ENCODE results near the gene CFAP68.

CFAP68 gene

DNA sequence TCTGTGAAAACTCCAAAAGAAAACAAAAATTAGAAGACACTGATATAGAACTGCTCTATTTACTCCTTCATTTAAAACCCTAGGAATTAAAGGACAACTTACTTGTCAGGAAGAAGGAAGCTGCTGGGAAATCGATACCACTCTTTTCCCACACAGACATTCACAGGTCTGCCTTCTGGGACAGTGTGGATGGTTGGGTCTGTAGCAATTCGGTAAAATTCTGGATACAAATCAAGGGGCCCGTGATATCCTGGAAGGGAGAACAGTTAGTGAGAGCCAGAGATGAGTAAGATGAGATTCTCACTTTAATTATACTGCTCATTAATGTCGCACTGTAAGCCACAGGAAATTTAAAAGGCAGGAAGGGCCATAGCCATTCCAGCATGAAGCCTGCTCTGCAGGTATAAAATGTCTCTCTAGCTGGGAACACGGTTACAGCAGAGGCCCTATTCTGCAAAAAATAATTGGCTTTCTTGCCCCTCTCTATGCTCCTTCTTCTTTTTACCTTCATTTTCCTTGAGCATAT is 41.9 kb upstream of the CFAP68 start:
- TF ChIP-seq, protein P1, sequence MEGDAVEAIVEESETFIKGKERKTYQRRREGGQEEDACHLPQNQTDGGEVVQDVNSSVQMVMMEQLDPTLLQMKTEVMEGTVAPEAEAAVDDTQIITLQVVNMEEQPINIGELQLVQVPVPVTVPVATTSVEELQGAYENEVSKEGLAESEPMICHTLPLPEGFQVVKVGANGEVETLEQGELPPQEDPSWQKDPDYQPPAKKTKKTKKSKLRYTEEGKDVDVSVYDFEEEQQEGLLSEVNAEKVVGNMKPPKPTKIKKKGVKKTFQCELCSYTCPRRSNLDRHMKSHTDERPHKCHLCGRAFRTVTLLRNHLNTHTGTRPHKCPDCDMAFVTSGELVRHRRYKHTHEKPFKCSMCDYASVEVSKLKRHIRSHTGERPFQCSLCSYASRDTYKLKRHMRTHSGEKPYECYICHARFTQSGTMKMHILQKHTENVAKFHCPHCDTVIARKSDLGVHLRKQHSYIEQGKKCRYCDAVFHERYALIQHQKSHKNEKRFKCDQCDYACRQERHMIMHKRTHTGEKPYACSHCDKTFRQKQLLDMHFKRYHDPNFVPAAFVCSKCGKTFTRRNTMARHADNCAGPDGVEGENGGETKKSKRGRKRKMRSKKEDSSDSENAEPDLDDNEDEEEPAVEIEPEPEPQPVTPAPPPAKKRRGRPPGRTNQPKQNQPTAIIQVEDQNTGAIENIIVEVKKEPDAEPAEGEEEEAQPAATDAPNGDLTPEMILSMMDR (IDR thresholded peaks at IDR 0.05; ENCODE audit: low read depth, low read length): no peak
- no peak overlapping the region for H3K4me3 ChIP-seq (replicated peaks in 1 of 2; ENCODE audit: low read depth in 2 of 2, low read length in 2 of 2)
- DNase-seq (ENCODE audit: low read depth in 2 of 2): no peak

DNA sequence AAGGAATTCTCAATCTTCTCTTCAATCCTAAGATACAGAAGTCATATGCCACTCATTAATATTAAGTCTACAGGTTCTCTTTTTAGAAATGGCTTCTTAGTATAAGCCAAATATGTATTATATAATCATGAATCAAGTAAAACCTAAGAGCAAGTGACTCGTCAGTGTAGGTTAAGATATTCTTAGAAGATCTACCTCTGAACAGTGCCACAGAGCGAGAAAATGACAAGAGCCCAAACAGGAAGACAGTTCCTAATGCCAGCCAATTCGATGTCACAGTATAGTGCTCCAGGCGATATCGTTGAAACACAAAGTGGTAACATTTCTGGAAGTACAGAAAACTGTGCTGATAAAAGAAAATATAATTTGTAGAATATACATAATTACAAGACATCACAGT is 41.3 kb upstream of the CFAP68 start:
- DNase-seq (ENCODE audit: low read depth in 2 of 2): no peak
- TF ChIP-seq, protein P1 (IDR thresholded peaks at IDR 0.05; ENCODE audit: low read depth, low read length): no peak
- no peak overlapping the region for H3K4me3 ChIP-seq (replicated peaks in 1 of 2; ENCODE audit: low read depth in 2 of 2, low read length in 2 of 2)

DNA sequence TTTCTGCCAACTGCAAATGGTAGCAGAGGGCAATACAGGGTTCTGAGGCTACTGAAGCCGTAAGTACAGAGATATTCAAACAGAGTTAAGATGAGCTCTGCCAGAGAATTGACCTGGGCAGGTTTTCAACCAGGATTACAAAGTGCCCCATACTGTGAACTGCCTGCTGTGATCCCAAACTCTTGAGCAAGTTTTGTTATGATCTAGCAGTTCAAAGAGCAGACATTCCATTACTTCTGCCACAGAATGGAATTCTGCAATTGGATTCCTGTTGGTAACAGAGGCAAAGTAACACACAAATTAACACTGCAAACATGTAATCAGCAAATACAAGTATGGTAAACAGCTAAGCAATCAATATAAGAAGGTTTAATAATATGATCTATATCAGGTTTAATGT is 39.2 kb upstream of the CFAP68 start:
- DNase-seq (ENCODE audit: low read depth in 2 of 2): peak in 1 of 2 donors; percentile 26
- TF ChIP-seq, protein P1 (IDR thresholded peaks at IDR 0.05; ENCODE audit: low read depth, low read length): no peak
- no peak overlapping the region for H3K4me3 ChIP-seq (replicated peaks in 1 of 2; ENCODE audit: low read depth in 2 of 2, low read length in 2 of 2)

DNA sequence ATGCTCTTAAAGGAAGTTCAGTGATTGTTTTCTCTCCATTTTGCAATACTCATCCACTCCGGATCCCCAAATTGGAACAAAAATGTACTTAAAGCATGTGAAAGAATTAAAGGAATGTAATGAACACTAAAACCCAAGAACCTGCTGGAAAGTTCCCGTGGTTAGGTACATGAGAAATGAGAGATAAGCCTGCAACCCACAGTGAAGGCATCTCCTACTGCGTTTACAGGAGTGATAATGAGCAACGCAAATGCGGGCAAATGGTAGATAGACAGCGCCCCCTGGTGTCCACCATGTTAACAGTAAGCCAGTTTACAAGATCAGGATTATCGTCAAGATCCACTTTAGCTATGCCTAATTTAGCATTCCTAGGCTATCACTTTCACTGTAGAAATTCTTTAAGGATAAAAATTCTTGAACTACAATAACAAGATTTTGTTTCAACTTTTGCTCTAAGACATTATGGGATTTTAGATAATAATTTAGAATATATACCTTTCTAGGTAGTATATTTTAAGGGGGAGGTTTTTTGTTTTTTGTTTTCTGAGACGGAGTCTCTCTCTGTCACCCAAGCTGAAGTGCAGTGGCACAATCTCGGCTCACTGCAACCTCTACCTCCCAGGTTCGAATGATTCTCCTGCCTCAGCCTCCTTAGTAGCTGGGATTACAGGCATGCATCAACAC is 37.8 kb upstream of the CFAP68 start:
- H3K4me3 ChIP-seq (replicated peaks in 1 of 2; ENCODE audit: low read depth in 2 of 2, low read length in 2 of 2): no peak overlapping the region
- peak; percentile 90 to 91 for DNase-seq (ENCODE audit: low read depth in 2 of 2)
- TF ChIP-seq, protein P1 (IDR thresholded peaks at IDR 0.05; ENCODE audit: low read depth, low read length): peak; percentile 72

DNA sequence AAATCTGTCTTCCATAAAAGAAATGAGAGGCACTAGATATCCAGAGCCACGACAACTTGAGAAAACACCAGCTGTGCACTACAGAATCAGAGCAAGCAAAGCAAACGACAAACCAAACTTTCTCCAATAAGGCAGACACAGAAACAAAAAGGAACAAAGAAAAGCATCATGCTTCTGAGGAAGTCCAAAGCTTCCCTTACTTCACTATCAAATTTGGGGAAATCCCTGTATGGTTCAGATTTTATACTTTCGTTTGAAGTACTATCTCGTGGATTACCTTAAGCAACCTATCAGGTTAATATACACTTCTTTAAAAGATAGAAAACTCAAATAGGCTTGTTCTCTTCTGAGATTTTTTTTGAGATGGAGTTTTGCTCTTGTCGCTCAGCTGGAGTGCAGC is 35.7 kb upstream of the CFAP68 start:
- TF ChIP-seq, protein P1 (IDR thresholded peaks at IDR 0.05; ENCODE audit: low read depth, low read length): no peak
- H3K4me3 ChIP-seq (replicated peaks in 1 of 2; ENCODE audit: low read depth in 2 of 2, low read length in 2 of 2): no peak overlapping the region
- no peak for DNase-seq (ENCODE audit: low read depth in 2 of 2)

DNA sequence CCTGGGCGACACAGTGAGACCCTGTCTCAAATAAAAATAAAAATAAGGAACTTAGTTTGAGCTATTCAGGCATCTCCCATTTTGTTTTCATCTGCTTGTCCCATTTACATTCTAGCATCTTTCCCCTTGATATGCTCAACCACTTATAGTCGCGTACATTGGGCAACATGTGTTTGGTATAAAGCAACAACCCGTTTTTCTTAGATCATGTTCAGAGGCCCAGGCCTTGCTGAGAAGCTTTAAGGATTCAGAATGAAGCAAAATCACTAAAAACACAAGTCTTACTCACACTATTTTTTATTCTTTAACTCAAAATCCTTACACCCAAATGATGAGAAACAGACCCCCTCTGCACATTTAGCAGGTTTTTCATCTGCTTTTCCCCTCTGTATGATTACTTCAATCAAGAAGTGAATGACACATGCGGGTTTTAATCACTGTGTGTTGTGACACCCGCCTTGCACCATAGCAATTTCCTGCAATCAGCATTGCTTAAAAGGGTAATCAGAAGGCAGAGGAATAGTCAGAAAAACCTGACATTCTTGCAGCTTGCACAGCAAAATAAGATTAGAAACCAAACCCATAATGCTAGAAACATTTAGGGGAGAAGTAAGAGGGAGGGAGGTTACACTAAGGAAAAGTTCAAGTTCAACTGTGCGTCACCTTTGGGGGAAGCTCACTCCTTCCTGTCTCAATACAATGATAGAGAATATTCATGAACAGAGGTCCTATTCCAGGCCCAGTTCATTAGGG is 33.9 kb upstream of the CFAP68 start:
- peak in 1 of 2 donors; percentile 25 for DNase-seq (ENCODE audit: low read depth in 2 of 2)
- H3K4me3 ChIP-seq (replicated peaks in 1 of 2; ENCODE audit: low read depth in 2 of 2, low read length in 2 of 2): no peak overlapping the region
- TF ChIP-seq, protein P1 (IDR thresholded peaks at IDR 0.05; ENCODE audit: low read depth, low read length): no peak
